ENCODE results near the gene ZNF566.
A peak's percentile ranks its signal among the peaks of the same experiment; 100 is the strongest.

The ZNF566 gene

GRCh38 chr19:36449059-36449670, 40.2 kb downstream of the ZNF566 start:
- DNase-seq (ENCODE audit: low read depth) = no peak
- no peak overlapping the region for H3K4me3 ChIP-seq (ENCODE audit: low read depth, low read length)
- no peak for TF ChIP-seq CTCF (conservative IDR thresholded peaks at IDR 0.05; ENCODE audit: low read depth, low read length)

GRCh38 chr19:36441339-36441738, 48.0 kb downstream of the ZNF566 start:
- TF ChIP-seq CTCF (conservative IDR thresholded peaks at IDR 0.05; ENCODE audit: low read depth, low read length) = no peak
- H3K4me3 ChIP-seq (ENCODE audit: low read depth, low read length) = no peak overlapping the region
- DNase-seq (ENCODE audit: low read depth) = no peak

- no peak for TF ChIP-seq CTCF (conservative IDR thresholded peaks at IDR 0.05; ENCODE audit: low read depth, low read length)
- H3K4me3 ChIP-seq (ENCODE audit: low read depth, low read length) = no peak overlapping the region
- peak; percentile 46 for DNase-seq (ENCODE audit: low read depth)
Measured at GRCh38 chr19:36436531-36436930, 52.8 kb downstream of the ZNF566 start.

GRCh38 chr19:36423925-36424324, 65.4 kb downstream of the ZNF566 start:
- DNase-seq (ENCODE audit: low read depth) = no peak
- no peak for TF ChIP-seq CTCF (conservative IDR thresholded peaks at IDR 0.05; ENCODE audit: low read depth, low read length)
- H3K4me3 ChIP-seq (ENCODE audit: low read depth, low read length) = no peak overlapping the region

GRCh38 chr19:36421749-36422481, 67.4 kb downstream of the ZNF566 start:
- H3K4me3 ChIP-seq (ENCODE audit: low read depth, low read length) = peak overlapping the region; percentile 58
- DNase-seq (ENCODE audit: low read depth) = no peak
- TF ChIP-seq CTCF (conservative IDR thresholded peaks at IDR 0.05; ENCODE audit: low read depth, low read length) = no peak

- no peak for TF ChIP-seq CTCF (conservative IDR thresholded peaks at IDR 0.05; ENCODE audit: low read depth, low read length)
- H3K4me3 ChIP-seq (ENCODE audit: low read depth, low read length) = peak overlapping the region; percentile 58
- DNase-seq (ENCODE audit: low read depth) = peak; percentile 57
Measured at GRCh38 chr19:36420961-36421748, 68.2 kb downstream of the ZNF566 start.
